Keratinocyte (primary cell): ENCODE measurements around the gene FHIT.

Source experiments
- EZH2 ChIP-seq: IDR thresholded peaks from one replicate; pipeline ENCODE4 v1.6.1; 2012; ENCODE audit warnings: inconsistent platforms, mild to moderate bottlenecking, low read length, moderate library complexity
- TF ChIP-seq, protein P1 (sequence below), 3 experiments: IDR thresholded peaks in 1 of 3; conservative IDR thresholded peaks in 1 of 3; optimal IDR thresholded peaks in 1 of 3; 2 replicates in 2 of 3; 3 replicates in 1 of 3; pipeline versions ENCODE3 to v1.5.1; 2011; ENCODE audit warnings: low read length in 3 of 3, mild to moderate bottlenecking in 3 of 3, moderate library complexity in 2 of 3, control low read depth in 1 of 3, inconsistent platforms in 1 of 3; ENCODE audit not compliant: insufficient read depth in 2 of 3; ENCODE audit errors: extremely low read depth in 1 of 3

DNA sequence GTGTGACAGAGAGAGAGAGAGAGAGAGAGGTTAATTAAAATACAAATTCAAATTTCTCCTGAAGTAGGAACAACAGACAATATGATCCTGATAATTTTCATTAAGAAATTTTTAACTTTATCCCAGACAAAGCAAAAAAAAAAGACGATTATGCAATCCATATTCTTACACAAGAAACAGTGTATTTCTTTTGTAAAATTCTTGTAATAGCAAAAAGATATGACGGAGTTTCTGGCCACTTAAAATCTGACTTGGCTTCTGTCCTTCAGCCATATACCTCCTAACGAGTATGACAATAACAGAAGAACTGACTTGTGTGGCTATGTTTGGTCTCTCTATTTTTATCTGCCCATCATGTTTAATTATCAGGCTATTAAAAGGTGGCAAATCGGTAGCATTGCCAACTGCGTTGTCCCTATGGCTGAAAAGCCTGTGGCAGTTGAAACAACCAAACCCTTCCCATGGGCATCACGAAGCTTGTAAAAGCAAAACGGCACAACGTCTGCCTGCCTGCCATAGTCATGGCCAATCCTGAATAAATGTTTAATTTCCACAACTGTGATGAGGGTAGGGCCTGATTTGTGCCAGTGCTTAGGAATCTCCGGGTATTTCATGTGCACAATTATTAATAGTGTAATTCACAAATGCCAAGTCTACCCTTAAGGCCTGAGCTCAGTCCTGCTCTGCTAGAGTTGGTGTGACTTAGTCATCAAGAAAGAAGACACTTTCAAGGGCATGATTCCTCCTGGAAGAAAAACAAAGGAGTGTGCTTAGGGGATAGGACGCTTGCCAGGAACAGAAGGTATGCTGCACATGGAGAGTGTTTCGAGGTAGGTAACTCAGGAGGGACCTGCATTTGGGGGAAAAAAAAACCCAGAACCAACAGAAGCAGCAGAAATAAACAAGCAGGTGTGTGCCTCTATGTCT, 1090.2 kb downstream of the FHIT start:
- TF ChIP-seq, protein P1, sequence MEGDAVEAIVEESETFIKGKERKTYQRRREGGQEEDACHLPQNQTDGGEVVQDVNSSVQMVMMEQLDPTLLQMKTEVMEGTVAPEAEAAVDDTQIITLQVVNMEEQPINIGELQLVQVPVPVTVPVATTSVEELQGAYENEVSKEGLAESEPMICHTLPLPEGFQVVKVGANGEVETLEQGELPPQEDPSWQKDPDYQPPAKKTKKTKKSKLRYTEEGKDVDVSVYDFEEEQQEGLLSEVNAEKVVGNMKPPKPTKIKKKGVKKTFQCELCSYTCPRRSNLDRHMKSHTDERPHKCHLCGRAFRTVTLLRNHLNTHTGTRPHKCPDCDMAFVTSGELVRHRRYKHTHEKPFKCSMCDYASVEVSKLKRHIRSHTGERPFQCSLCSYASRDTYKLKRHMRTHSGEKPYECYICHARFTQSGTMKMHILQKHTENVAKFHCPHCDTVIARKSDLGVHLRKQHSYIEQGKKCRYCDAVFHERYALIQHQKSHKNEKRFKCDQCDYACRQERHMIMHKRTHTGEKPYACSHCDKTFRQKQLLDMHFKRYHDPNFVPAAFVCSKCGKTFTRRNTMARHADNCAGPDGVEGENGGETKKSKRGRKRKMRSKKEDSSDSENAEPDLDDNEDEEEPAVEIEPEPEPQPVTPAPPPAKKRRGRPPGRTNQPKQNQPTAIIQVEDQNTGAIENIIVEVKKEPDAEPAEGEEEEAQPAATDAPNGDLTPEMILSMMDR (optimal IDR thresholded peaks at IDR 0.05 in 1 of 3, IDR thresholded peaks at IDR 0.05 in 1 of 3, conservative IDR thresholded peaks at IDR 0.05 in 1 of 3; ENCODE audit: extremely low read depth in 1 of 3, insufficient read depth in 2 of 3, low read length in 3 of 3): no peak
- no peak for TF ChIP-seq EZH2
